ENCODE data around the gene OCEL1.
"Not testable (repeated sequence)": the region's sequence is repeated elsewhere in the genome, so short reads cannot be mapped to it uniquely, and the experiment has no call there.

DNA sequence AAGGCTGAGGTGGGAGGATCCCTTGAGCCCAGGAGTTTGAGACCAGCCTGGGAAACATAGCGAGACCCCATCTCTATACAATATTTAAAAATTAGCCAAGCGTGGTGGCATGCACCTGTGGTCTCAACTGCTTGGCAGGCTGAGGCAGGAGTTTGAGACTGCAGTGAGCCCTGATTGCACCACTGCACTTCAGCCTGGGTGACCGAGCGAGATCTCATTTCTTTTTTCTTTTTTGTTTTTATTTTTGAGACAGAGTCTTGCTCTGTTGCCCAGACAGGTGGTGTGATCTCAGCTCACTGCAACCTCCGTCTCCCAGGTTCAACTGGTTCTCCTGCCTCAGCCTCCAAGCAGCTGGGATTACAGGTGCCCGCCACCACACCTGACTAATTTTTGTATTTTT lies 34.3 kb upstream of the OCEL1 start:
- not testable (repeated sequence) for TF ChIP-seq POLR2AphosphoS5 (IDR thresholded peaks at IDR 0.05); EZH2 (IDR thresholded peaks at IDR 0.05; ENCODE audit: borderline replicate concordance, insufficient read depth, low read length, poor library complexity, severe bottlenecking); CTCF (IDR thresholded peaks at IDR 0.05; ENCODE audit: poor library complexity, severe bottlenecking); TAF1 (IDR thresholded peaks at IDR 0.05; ENCODE audit: low read depth); SMC3 (conservative IDR thresholded peaks at IDR 0.05; ENCODE audit: poor library complexity)
- TF ChIP-seq, protein P1, sequence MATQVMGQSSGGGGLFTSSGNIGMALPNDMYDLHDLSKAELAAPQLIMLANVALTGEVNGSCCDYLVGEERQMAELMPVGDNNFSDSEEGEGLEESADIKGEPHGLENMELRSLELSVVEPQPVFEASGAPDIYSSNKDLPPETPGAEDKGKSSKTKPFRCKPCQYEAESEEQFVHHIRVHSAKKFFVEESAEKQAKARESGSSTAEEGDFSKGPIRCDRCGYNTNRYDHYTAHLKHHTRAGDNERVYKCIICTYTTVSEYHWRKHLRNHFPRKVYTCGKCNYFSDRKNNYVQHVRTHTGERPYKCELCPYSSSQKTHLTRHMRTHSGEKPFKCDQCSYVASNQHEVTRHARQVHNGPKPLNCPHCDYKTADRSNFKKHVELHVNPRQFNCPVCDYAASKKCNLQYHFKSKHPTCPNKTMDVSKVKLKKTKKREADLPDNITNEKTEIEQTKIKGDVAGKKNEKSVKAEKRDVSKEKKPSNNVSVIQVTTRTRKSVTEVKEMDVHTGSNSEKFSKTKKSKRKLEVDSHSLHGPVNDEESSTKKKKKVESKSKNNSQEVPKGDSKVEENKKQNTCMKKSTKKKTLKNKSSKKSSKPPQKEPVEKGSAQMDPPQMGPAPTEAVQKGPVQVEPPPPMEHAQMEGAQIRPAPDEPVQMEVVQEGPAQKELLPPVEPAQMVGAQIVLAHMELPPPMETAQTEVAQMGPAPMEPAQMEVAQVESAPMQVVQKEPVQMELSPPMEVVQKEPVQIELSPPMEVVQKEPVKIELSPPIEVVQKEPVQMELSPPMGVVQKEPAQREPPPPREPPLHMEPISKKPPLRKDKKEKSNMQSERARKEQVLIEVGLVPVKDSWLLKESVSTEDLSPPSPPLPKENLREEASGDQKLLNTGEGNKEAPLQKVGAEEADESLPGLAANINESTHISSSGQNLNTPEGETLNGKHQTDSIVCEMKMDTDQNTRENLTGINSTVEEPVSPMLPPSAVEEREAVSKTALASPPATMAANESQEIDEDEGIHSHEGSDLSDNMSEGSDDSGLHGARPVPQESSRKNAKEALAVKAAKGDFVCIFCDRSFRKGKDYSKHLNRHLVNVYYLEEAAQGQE (IDR thresholded peaks at IDR 0.05; ENCODE audit: borderline replicate concordance), result not testable (repeated sequence)
